ENCODE results near the gene SAMM50.

- TF ChIP-seq, protein P1, sequence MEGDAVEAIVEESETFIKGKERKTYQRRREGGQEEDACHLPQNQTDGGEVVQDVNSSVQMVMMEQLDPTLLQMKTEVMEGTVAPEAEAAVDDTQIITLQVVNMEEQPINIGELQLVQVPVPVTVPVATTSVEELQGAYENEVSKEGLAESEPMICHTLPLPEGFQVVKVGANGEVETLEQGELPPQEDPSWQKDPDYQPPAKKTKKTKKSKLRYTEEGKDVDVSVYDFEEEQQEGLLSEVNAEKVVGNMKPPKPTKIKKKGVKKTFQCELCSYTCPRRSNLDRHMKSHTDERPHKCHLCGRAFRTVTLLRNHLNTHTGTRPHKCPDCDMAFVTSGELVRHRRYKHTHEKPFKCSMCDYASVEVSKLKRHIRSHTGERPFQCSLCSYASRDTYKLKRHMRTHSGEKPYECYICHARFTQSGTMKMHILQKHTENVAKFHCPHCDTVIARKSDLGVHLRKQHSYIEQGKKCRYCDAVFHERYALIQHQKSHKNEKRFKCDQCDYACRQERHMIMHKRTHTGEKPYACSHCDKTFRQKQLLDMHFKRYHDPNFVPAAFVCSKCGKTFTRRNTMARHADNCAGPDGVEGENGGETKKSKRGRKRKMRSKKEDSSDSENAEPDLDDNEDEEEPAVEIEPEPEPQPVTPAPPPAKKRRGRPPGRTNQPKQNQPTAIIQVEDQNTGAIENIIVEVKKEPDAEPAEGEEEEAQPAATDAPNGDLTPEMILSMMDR (conservative IDR thresholded peaks at IDR 0.05; ENCODE audit: low read depth in 2 of 2), result no peak
- TF ChIP-seq CREB1 (CRISPR knock-in tag; IDR thresholded peaks at IDR 0.05; ENCODE audit: low read depth) (no peak), POLR2AphosphoS5 (IDR thresholded peaks at IDR 0.05; ENCODE audit: low read depth) (no peak), ETS1 (IDR thresholded peaks at IDR 0.05) (no peak), STAT1 (IDR thresholded peaks at IDR 0.05; ENCODE audit: unreplicated experiment) (no peak), EZH2 (IDR thresholded peaks at IDR 0.05; ENCODE audit: low read depth, unreplicated experiment) (no peak), JUNB (IDR thresholded peaks at IDR 0.05; ENCODE audit: unreplicated experiment) (no peak), ZNF331 (CRISPR knock-in tag; IDR thresholded peaks at IDR 0.05; ENCODE audit: low read depth) (no peak), REST (IDR thresholded peaks at IDR 0.05; ENCODE audit: unreplicated experiment) (no peak), EZH2phosphoT487 (IDR thresholded peaks at IDR 0.05; ENCODE audit: unreplicated experiment) (no peak), ZNF114 (CRISPR knock-in tag; IDR thresholded peaks at IDR 0.05) (no peak), NANOG (IDR thresholded peaks at IDR 0.05; ENCODE audit: borderline replicate concordance) (no peak)
- TF ChIP-seq, protein P2, sequence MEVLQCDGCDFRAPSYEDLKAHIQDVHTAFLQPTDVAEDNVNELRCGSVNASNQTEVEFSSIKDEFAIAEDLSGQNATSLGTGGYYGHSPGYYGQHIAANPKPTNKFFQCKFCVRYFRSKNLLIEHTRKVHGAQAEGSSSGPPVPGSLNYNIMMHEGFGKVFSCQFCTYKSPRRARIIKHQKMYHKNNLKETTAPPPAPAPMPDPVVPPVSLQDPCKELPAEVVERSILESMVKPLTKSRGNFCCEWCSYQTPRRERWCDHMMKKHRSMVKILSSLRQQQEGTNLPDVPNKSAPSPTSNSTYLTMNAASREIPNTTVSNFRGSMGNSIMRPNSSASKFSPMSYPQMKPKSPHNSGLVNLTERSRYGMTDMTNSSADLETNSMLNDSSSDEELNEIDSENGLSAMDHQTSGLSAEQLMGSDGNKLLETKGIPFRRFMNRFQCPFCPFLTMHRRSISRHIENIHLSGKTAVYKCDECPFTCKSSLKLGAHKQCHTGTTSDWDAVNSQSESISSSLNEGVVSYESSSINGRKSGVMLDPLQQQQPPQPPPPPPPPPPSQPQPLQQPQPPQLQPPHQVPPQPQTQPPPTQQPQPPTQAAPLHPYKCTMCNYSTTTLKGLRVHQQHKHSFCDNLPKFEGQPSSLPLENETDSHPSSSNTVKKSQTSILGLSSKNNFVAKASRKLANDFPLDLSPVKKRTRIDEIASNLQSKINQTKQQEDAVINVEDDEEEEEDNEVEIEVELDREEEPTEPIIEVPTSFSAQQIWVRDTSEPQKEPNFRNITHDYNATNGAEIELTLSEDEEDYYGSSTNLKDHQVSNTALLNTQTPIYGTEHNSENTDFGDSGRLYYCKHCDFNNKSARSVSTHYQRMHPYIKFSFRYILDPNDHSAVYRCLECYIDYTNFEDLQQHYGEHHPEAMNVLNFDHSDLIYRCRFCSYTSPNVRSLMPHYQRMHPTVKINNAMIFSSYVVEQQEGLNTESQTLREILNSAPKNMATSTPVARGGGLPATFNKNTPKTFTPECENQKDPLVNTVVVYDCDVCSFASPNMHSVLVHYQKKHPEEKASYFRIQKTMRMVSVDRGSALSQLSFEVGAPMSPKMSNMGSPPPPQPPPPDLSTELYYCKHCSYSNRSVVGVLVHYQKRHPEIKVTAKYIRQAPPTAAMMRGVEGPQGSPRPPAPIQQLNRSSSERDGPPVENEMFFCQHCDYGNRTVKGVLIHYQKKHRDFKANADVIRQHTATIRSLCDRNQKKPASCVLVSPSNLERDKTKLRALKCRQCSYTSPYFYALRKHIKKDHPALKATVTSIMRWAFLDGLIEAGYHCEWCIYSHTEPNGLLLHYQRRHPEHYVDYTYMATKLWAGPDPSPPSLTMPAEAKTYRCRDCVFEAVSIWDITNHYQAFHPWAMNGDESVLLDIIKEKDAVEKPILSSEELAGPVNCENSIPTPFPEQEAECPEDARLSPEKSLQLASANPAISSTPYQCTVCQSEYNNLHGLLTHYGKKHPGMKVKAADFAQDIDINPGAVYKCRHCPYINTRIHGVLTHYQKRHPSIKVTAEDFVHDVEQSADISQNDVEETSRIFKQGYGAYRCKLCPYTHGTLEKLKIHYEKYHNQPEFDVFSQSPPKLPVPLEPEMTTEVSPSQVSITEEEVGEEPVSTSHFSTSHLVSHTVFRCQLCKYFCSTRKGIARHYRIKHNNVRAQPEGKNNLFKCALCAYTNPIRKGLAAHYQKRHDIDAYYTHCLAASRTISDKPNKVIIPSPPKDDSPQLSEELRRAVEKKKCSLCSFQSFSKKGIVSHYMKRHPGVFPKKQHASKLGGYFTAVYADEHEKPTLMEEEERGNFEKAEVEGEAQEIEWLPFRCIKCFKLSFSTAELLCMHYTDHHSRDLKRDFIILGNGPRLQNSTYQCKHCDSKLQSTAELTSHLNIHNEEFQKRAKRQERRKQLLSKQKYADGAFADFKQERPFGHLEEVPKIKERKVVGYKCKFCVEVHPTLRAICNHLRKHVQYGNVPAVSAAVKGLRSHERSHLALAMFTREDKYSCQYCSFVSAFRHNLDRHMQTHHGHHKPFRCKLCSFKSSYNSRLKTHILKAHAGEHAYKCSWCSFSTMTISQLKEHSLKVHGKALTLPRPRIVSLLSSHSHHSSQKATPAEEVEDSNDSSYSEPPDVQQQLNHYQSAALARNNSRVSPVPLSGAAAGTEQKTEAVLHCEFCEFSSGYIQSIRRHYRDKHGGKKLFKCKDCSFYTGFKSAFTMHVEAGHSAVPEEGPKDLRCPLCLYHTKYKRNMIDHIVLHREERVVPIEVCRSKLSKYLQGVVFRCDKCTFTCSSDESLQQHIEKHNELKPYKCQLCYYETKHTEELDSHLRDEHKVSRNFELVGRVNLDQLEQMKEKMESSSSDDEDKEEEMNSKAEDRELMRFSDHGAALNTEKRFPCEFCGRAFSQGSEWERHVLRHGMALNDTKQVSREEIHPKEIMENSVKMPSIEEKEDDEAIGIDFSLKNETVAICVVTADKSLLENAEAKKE (CRISPR knock-in tag; IDR thresholded peaks at IDR 0.05), result no peak
These were observed 28.6 kb downstream of the SAMM50 start for GRCh38 chr22:43983808-43984207.
